OCI-M2 (cell line): ENCODE measurements around the gene NBEAL2.

Experiments
- DNase-seq: peaks from one replicate; lab custom pipeline; 2025; ENCODE audit not compliant: unreplicated experiment; lab: John Stamatoyannopoulos, UW

Gene NBEAL2

GRCh38 chr3:46999516-47000197, 20.2 kb downstream of the NBEAL2 start:
- no peak for DNase-seq

GRCh38 chr3:47000198-47000815, 20.8 kb downstream of the NBEAL2 start:
- no peak for DNase-seq

GRCh38 chr3:47000922-47001730, 21.7 kb downstream of the NBEAL2 start:
- no peak for DNase-seq

GRCh38 chr3:47001731-47002170, 22.3 kb downstream of the NBEAL2 start:
- DNase-seq = no peak

- no peak for DNase-seq
Observed at GRCh38 chr3:47002171-47003055, 22.9 kb downstream of the NBEAL2 start.

- DNase-seq = no peak
Observed at GRCh38 chr3:47003056-47003410, 23.6 kb downstream of the NBEAL2 start.

GRCh38 chr3:47003461-47004368, 24.2 kb downstream of the NBEAL2 start:
- DNase-seq = no peak

GRCh38 chr3:47004369-47005211, 25.1 kb downstream of the NBEAL2 start:
- no peak for DNase-seq

- no peak for DNase-seq
Observed at GRCh38 chr3:47005212-47006144, 26.0 kb downstream of the NBEAL2 start.

GRCh38 chr3:47006145-47006651, 26.7 kb downstream of the NBEAL2 start:
- DNase-seq = no peak

- DNase-seq = no peak
Observed at GRCh38 chr3:47007001-47007400, 27.5 kb downstream of the NBEAL2 start.

GRCh38 chr3:47007482-47008233, 28.2 kb downstream of the NBEAL2 start:
- no peak for DNase-seq

GRCh38 chr3:47008234-47008796, 28.8 kb downstream of the NBEAL2 start:
- DNase-seq = no peak

GRCh38 chr3:47008851-47009224, 29.4 kb downstream of the NBEAL2 start:
- DNase-seq = no peak

GRCh38 chr3:47009225-47010110, 30.0 kb downstream of the NBEAL2 start:
- DNase-seq = no peak
